Breast epithelium (tissue), 4 donors: Measurements from ENCODE around the gene AURKAIP1. TPM values are rescaled to one million over a fixed set of nuclear protein-coding genes. Genes with fewer than 3 reads are reported as not detected.

ENCODE experiments used
- DNase-seq, 2 donors: peaks; one replicate each; pipeline ENCODE4 v3.0.0-alpha.2; 2019; ENCODE audit warnings: low spot score in 2 of 2
- H3K27ac ChIP-seq, 2 donors: fragments of 200-600 bp; sonication (generic) in 1 of 2; one replicate each; pipeline ENCODE4 v1.5.1; 2016 to 2019; ENCODE audit warnings: mild to moderate bottlenecking in 1 of 2
- H3K27me3 ChIP-seq, 2 donors: fragments of 200-600 bp; sonication (generic) in 1 of 2; one replicate each; pipeline versions ENCODE4 v1.5.1 to v1.6.0; 2017 to 2019; ENCODE audit warnings: control low read depth in 1 of 2, mild to moderate bottlenecking in 1 of 2
- H3K36me3 ChIP-seq: fragments of 200-600 bp; one replicate; pipeline ENCODE4 v1.5.1; 2019
- H3K4me1 ChIP-seq, 2 donors: fragments of 200-600 bp; sonication (generic); one replicate each; pipeline ENCODE4 v1.5.1; 2016 to 2019; ENCODE audit warnings: control low read depth in 1 of 2
- H3K4me3 ChIP-seq, 3 donors: fragments of 200-600 bp; sonication (generic); 1 replicate in 2 of 3; 2 replicates in 1 of 3; pipeline ENCODE4 v1.5.1; 2016 to 2019; ENCODE audit warnings: mild to moderate bottlenecking in 3 of 3, moderate library complexity in 2 of 3
- H3K9me3 ChIP-seq, 2 donors: fragments of 200-600 bp; sonication (generic) in 1 of 2; one replicate each; pipeline ENCODE4 v1.5.1; 2016 to 2019; ENCODE audit warnings: control low read depth in 1 of 2
- CTCF ChIP-seq, 3 donors: fragments of 450-650 bp; IDR thresholded peaks; one replicate each; pipeline ENCODE4 v1.5.1; 2016 to 2017; ENCODE audit warnings: antibody characterized with exemption in 3 of 3, mild to moderate bottlenecking in 3 of 3, moderate library complexity in 3 of 3
- POLR2A ChIP-seq: fragments of 450-650 bp; IDR thresholded peaks from one replicate; pipeline ENCODE4 v1.6.1; 2016; ENCODE audit warnings: antibody characterized with exemption, mild to moderate bottlenecking, moderate library complexity
- POLR2AphosphoS5 ChIP-seq, 3 donors: sonication (generic); formaldehyde crosslinking; IDR thresholded peaks; one replicate each; pipeline ENCODE4 v1.6.1; 2017; ENCODE audit warnings: antibody characterized with exemption in 3 of 3
- intact Hi-C: fragments of 100-400 bp; cut with DNase I; formaldehyde crosslinking; loops from one replicate; pipeline ENCODE4 v1.15.1; 2023; ENCODE audit warnings: low total_unique reads
- total RNA-seq, 3 donors: library from RNA; depleted of rRNA; stranded (reverse); fragments of >200 nt; gene quantifications; one replicate each; pipeline ENCODE4 v1.1.0, GENCODE V29; 2016

The AURKAIP1 gene
- total RNA-seq, 3 donors from 2014 or later = 91.3 to 116 (median 99.6) TPM

DNA sequence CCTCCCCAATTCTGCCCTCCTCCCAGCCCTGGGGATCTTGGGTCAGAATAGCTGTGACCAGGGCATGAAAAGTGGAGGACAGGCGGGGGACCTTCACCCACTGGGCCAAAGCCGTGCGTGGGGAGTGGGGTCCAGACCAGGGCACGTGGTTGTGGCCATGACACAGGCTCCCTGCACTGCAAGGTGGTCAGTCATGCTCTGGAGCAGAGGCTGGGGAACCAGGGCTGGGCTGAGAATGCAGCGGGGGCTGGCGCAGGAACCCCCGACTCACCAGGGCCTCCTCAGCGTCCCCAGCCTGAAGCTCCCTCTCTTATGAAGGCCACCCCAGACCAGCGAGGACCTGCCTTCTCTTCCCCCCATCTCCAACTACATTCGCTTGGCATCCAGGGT lies 28.5 kb downstream of the AURKAIP1 start:
- H3K4me1 ChIP-seq = peaks cover 9 to 26% of the 10 kb centered on the region in 2 donors
- DNase-seq = no peak
- no peaks in the 10 kb centered on the region for H3K9me3 ChIP-seq
- no peak overlapping the region for H3K27ac ChIP-seq
- no peaks in the 10 kb centered on the region for H3K36me3 ChIP-seq
- intact Hi-C loops = no loop called here
- no peaks in the 10 kb centered on the region for H3K27me3 ChIP-seq
- peak overlapping the region in 1 of 3 donors; percentile 99 for H3K4me3 ChIP-seq
- no peak for TF ChIP-seq POLR2AphosphoS5 (IDR thresholded peaks at IDR 0.05)
- TF ChIP-seq POLR2A = no peak
- no peak for TF ChIP-seq CTCF (IDR thresholded peaks at IDR 0.05)

GRCh38 chr1:1345860-1346500 lies 29.0 kb downstream of the AURKAIP1 start:
- Histone ChIP-seq H3K27me3 (no peaks in the 10 kb centered on the region), H3K9me3 (no peaks in the 10 kb centered on the region), H3K4me3 (peak overlapping the region in 1 of 3 donors; percentile 99), H3K4me1 (peaks cover 9 to 26% of the 10 kb centered on the region in 2 donors), H3K36me3 (no peaks in the 10 kb centered on the region), H3K27ac (no peak overlapping the region)
- TF ChIP-seq CTCF (IDR thresholded peaks at IDR 0.05) (no peak), POLR2A (no peak), POLR2AphosphoS5 (IDR thresholded peaks at IDR 0.05) (no peak)
- DNase-seq = no peak
- intact Hi-C loops = no loop called here

DNA sequence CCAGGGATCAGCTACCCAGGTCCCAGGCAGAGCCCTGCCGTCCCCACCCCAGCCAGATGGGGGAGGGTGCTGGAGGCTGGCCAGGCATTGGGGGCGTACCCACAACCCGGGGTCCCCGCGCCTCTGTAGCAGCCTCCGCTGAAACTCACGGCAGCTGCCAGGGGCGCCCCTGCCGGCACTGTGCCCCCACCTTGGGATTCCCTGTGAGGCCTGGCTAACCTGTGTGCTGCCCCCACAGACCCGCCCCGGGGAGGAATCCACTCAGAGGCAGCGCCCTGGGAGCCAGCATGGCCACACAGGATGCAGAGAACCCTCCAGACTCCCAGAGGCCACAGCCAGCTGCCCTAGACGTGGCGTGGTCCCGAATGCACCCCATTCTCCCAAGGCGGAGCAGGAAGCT lies 29.6 kb downstream of the AURKAIP1 start:
- Histone ChIP-seq H3K4me3 (no peak overlapping the region), H3K9me3 (no peaks in the 10 kb centered on the region), H3K36me3 (no peaks in the 10 kb centered on the region), H3K4me1 (peaks cover 9 to 26% of the 10 kb centered on the region in 2 donors), H3K27ac (peak overlapping the region in 1 of 2 donors; percentile 33), H3K27me3 (no peaks in the 10 kb centered on the region)
- DNase-seq = no peak
- no peak for TF ChIP-seq POLR2AphosphoS5 (IDR thresholded peaks at IDR 0.05)
- TF ChIP-seq CTCF (IDR thresholded peaks at IDR 0.05) = no peak
- no peak for TF ChIP-seq POLR2A
- intact Hi-C loops = no loop called here

- Histone ChIP-seq H3K36me3 (no peaks in the 10 kb centered on the region), H3K4me1 (peaks cover 9 to 26% of the 10 kb centered on the region in 2 donors), H3K9me3 (no peaks in the 10 kb centered on the region), H3K4me3 (no peak overlapping the region), H3K27ac (peak overlapping the region; percentile 66 to 68), H3K27me3 (no peaks in the 10 kb centered on the region)
- no peak for DNase-seq
- TF ChIP-seq POLR2A (no peak), CTCF (IDR thresholded peaks at IDR 0.05) (peak in 2 of 3 donors; percentile 26 to 39), POLR2AphosphoS5 (IDR thresholded peaks at IDR 0.05) (no peak)
- intact Hi-C loops = no loop called here
Measured at GRCh38 chr1:1344655-1345361, 30.2 kb downstream of the AURKAIP1 start.

- Histone ChIP-seq H3K27ac (peak overlapping the region; percentile 66 to 68), H3K27me3 (no peaks in the 10 kb centered on the region), H3K4me1 (peaks cover 9 to 26% of the 10 kb centered on the region in 2 donors), H3K9me3 (no peaks in the 10 kb centered on the region), H3K4me3 (no peak overlapping the region), H3K36me3 (no peaks in the 10 kb centered on the region)
- DNase-seq = no peak
- intact Hi-C loops = no loop called here
- no peak for TF ChIP-seq POLR2AphosphoS5 (IDR thresholded peaks at IDR 0.05)
Measured at GRCh38 chr1:1343811-1344421, 31.1 kb downstream of the AURKAIP1 start.
